Measurements from ENCODE around the gene HBA1.
"Not testable (repeated sequence)": the region's sequence is repeated elsewhere in the genome, so short reads cannot be mapped to it uniquely, and the experiment has no call there.

The HBA1 gene

GRCh38 chr16:204046-204445 is 27.6 kb downstream of the HBA1 start:
- DNase-seq (ENCODE audit: low read depth): not testable (repeated sequence)

- not testable (repeated sequence) for DNase-seq (ENCODE audit: low read depth)
Measured at GRCh38 chr16:209359-209758, 32.9 kb downstream of the HBA1 start.

GRCh38 chr16:211631-212180 is 35.2 kb downstream of the HBA1 start:
- not testable (repeated sequence) for DNase-seq (ENCODE audit: low read depth)

GRCh38 chr16:212999-213398 is 36.5 kb downstream of the HBA1 start:
- no peak for DNase-seq (ENCODE audit: low read depth)

GRCh38 chr16:220021-220420 is 43.5 kb downstream of the HBA1 start:
- no peak for DNase-seq (ENCODE audit: low read depth)

All from stimulated activated CD8-positive, alpha-beta memory T cell treated with anti-CD3 and anti-CD28 coated beads, Interleukin-15, amount 100 ng/mL, for 24 hours (primary cell).